SK-N-SH (cell line): ENCODE data around the gene UTP25. TPM values are rescaled to one million over a fixed set of nuclear protein-coding genes. Genes with fewer than 3 reads are reported as not detected.

Source experiments
- CTCF ChIA-PET: fragments of 300-600, 350-600 bp; formaldehyde crosslinking; extraction: SDS; loops from one replicate; lab custom pipeline; 2021; lab: Yijun Ruan, JAX
- POLR2A ChIA-PET: fragments of 350-600 bp; sonication (Branson Sonifier 250); formaldehyde crosslinking; extraction: SDS; loops from one replicate; lab custom pipeline; 2020; ENCODE audit warnings: antibody characterized with exemption, inconsistent platforms; lab: Yijun Ruan, JAX
- DNase-seq: peaks from one replicate; pipeline ENCODE4 v3.0.0; 2012
- H2AFZ ChIP-seq: fragments of 200-600 bp; sonication (generic); 2 replicates; pipeline ENCODE4 v1.8.1; 2016; ENCODE audit warnings: antibody characterized with exemption, mild to moderate bottlenecking, low read depth
- H3F3A ChIP-seq: fragments of 200-600 bp; sonication (generic); replicated peaks from 2 replicates; pipeline ENCODE3; 2016; ENCODE audit warnings: antibody characterized with exemption, mild to moderate bottlenecking; ENCODE audit not compliant: insufficient read depth
- H3K27ac ChIP-seq, 2 experiments: fragments of 200-500 bp in 1 of 2; fragments of 200-600 bp in 1 of 2; sonication (Bioruptor generic) in 1 of 2; sonication (generic), shearing (Covaris generic) in 1 of 2; 2 replicates each; pipeline versions ENCODE4 v1.5.1 to v1.6.1; 2014 to 2016; ENCODE audit warnings: low read depth in 2 of 2, inconsistent platforms in 1 of 2, low read length in 1 of 2, mild to moderate bottlenecking in 1 of 2, mixed read lengths in 1 of 2
- H3K27me3 ChIP-seq: fragments of 200-600 bp; sonication (generic), shearing (Covaris generic); 2 replicates; pipeline ENCODE4 v1.6.1; 2016; ENCODE audit warnings: mixed run types; ENCODE audit not compliant: insufficient read depth
- H3K36me3 ChIP-seq, 2 experiments: fragments of 200-500 bp in 1 of 2; fragments of 200-600 bp in 1 of 2; sonication (Bioruptor generic) in 1 of 2; sonication (generic) in 1 of 2; replicated peaks in 1 of 2; 2 replicates each; pipeline versions ENCODE3 to v1.5.1; 2014 to 2016; ENCODE audit warnings: low read length in 1 of 2, mild to moderate bottlenecking in 1 of 2; ENCODE audit not compliant: insufficient read depth in 2 of 2, control insufficient read depth in 1 of 2
- H3K4me1 ChIP-seq, 2 experiments: fragments of 200-500 bp in 1 of 2; fragments of 200-600 bp in 1 of 2; sonication (Bioruptor generic) in 1 of 2; sonication (generic), shearing (Covaris generic) in 1 of 2; 2 replicates each; pipeline versions ENCODE4 v1.5.1 to v1.6.1; 2014 to 2016; ENCODE audit warnings: low read depth in 1 of 2, low read length in 1 of 2, mixed run types in 1 of 2; ENCODE audit not compliant: insufficient read depth in 2 of 2, control insufficient read depth in 1 of 2
- H3K4me2 ChIP-seq: fragments of 200-600 bp; sonication (generic), shearing (Covaris generic); 2 replicates; pipeline ENCODE4 v1.6.1; 2017; ENCODE audit warnings: mixed run types
- H3K4me3 ChIP-seq, 2 experiments: fragments of 200-500 bp in 1 of 2; fragments of 200-600 bp in 1 of 2; sonication (Bioruptor generic) in 1 of 2; sonication (generic), shearing (Covaris generic) in 1 of 2; 2 replicates each; pipeline versions ENCODE4 v1.5.1 to v1.8.1; 2014 to 2016; ENCODE audit warnings: low read depth in 2 of 2, inconsistent platforms in 1 of 2, low read length in 1 of 2, mild to moderate bottlenecking in 1 of 2, mixed read lengths in 1 of 2, moderate library complexity in 1 of 2
- H3K79me2 ChIP-seq: fragments of 200-600 bp; sonication (generic); 2 replicates; pipeline ENCODE4 v1.8.1; 2017; ENCODE audit warnings: mild to moderate bottlenecking; ENCODE audit not compliant: insufficient read depth
- H3K9ac ChIP-seq: fragments of 200-600 bp; sonication (generic); 2 replicates; pipeline ENCODE4 v1.6.1; 2017; ENCODE audit warnings: mixed run types
- H3K9me2 ChIP-seq: fragments of 200-600 bp; sonication (generic); 2 replicates; pipeline ENCODE4 v1.6.1; 2017; ENCODE audit warnings: mixed run types
- H3K9me3 ChIP-seq: fragments of 200-600 bp; sonication (generic); 2 replicates; pipeline ENCODE4 v1.6.1; 2017; ENCODE audit warnings: mixed run types, mild to moderate bottlenecking, moderate library complexity
- H4K20me1 ChIP-seq: fragments of 200-600 bp; sonication (generic); 2 replicates; pipeline ENCODE4 v1.6.1; 2017; ENCODE audit warnings: mild to moderate bottlenecking, mixed run types; ENCODE audit not compliant: insufficient read depth
- CTCF ChIP-seq: fragments of 200-600 bp; sonication (generic); IDR thresholded peaks from 2 replicates; pipeline ENCODE4 v1.6.1; 2017; ENCODE audit warnings: antibody characterized with exemption, mild to moderate bottlenecking, moderate library complexity
- ELF1 ChIP-seq: IDR thresholded peaks from 2 replicates; pipeline ENCODE4 v1.4.0; 2012
- EP300 ChIP-seq, 2 experiments: IDR thresholded peaks; 2 replicates each; pipeline versions ENCODE4 v1.4.0 to v1.6.1; 2012; ENCODE audit warnings: borderline replicate concordance in 1 of 2, low read depth in 1 of 2, low read length in 1 of 2
- FOSL2 ChIP-seq: IDR thresholded peaks from 2 replicates; pipeline ENCODE4 v1.4.0; 2012; ENCODE audit warnings: low read depth, mild to moderate bottlenecking, moderate library complexity, borderline replicate concordance
- FOXM1 ChIP-seq: IDR thresholded peaks from 2 replicates; pipeline ENCODE4 v1.4.0; 2012; ENCODE audit warnings: low read depth, mild to moderate bottlenecking
- JUND ChIP-seq: IDR thresholded peaks from 2 replicates; pipeline ENCODE4 v1.4.0; 2012
- MAX ChIP-seq: IDR thresholded peaks from 2 replicates; pipeline ENCODE4 v1.4.0; 2012; ENCODE audit warnings: low read depth
- MEF2A ChIP-seq: IDR thresholded peaks from 2 replicates; pipeline ENCODE4 v1.4.0; 2012; ENCODE audit warnings: low read depth, borderline replicate concordance
- MXI1 ChIP-seq: IDR thresholded peaks from 2 replicates; pipeline ENCODE4 v1.6.1; 2012; ENCODE audit warnings: mild to moderate bottlenecking, low read depth, low read length, improper control_type of control experiment
- NFIC ChIP-seq: IDR thresholded peaks from 2 replicates; pipeline ENCODE4 v1.4.0; 2012; ENCODE audit warnings: borderline replicate concordance
- PBX3 ChIP-seq: IDR thresholded peaks from 2 replicates; pipeline ENCODE4; 2012
- POLR2AphosphoS5 ChIP-seq: IDR thresholded peaks from 2 replicates; pipeline ENCODE4 v1.6.1; 2012; ENCODE audit warnings: low read depth, low read length
- RAD21 ChIP-seq: IDR thresholded peaks from 2 replicates; pipeline ENCODE4 v1.6.1; 2012; ENCODE audit warnings: mild to moderate bottlenecking, low read length
- REST ChIP-seq: IDR thresholded peaks from 2 replicates; pipeline ENCODE4 v1.6.1; 2012; ENCODE audit warnings: mild to moderate bottlenecking, low read depth, low read length, moderate library complexity
- RFX5 ChIP-seq: IDR thresholded peaks from 2 replicates; pipeline ENCODE4 v1.6.1; 2012; ENCODE audit warnings: mild to moderate bottlenecking, improper control_type of control experiment, low read length
- RXRA ChIP-seq: IDR thresholded peaks from 2 replicates; pipeline ENCODE4 v1.4.0; 2012; ENCODE audit warnings: low read depth, mild to moderate bottlenecking, borderline replicate concordance
- SMC3 ChIP-seq: IDR thresholded peaks from 2 replicates; pipeline ENCODE4 v1.6.1; 2012; ENCODE audit warnings: low read depth, low read length, improper control_type of control experiment
- TAF1 ChIP-seq: IDR thresholded peaks from 2 replicates; pipeline ENCODE4 v1.6.1; 2012; ENCODE audit warnings: low read depth, mild to moderate bottlenecking, low read length, moderate library complexity, borderline replicate concordance
- TCF12 ChIP-seq: IDR thresholded peaks from 2 replicates; pipeline ENCODE4 v1.4.0; 2012
- TEAD4 ChIP-seq: IDR thresholded peaks from 2 replicates; pipeline ENCODE4 v1.4.0; 2012; ENCODE audit warnings: mild to moderate bottlenecking, borderline replicate concordance; ENCODE audit not compliant: insufficient read depth
- USF2 ChIP-seq: fragments of 150-350 bp; IDR thresholded peaks from 2 replicates; pipeline ENCODE4 v1.6.1; 2017; ENCODE audit warnings: antibody characterized with exemption, low read length, low read depth, borderline replicate concordance
- YY1 ChIP-seq: IDR thresholded peaks from 2 replicates; pipeline ENCODE4 v1.4.0; 2012; ENCODE audit warnings: low read depth, mild to moderate bottlenecking
- ZBTB33 ChIP-seq: IDR thresholded peaks from 2 replicates; pipeline ENCODE4 v1.4.0; 2012; ENCODE audit warnings: low read depth, borderline replicate concordance
- WGBS: methylation state at CpG from one replicate; pipeline ENCODE4 v1.1.6; 2017; ENCODE audit warnings: low lambda C conversion rate; 5-methylcytosine and 5-hydroxymethylcytosine counted together
- polyA plus RNA-seq, 3 experiments: library from polyadenylated mRNA; depleted of rRNA; stranded (reverse); fragments of >200 nt; gene quantifications; 2 replicates each; pipeline ENCODE4 v1.2.3, GENCODE V29; 2012

The UTP25 gene
- polyA plus RNA-seq, 1 of the 3 experiments (the other 2 are of a cell fraction): 6.3 TPM

GRCh38 chr1:209839875-209840546 lies 12.2 kb downstream of the UTP25 start:
- Histone ChIP-seq H3K36me3 (peaks cover 83 to 95% of the 10 kb centered on the region in 2 experiments), H3K4me1 (peaks cover 11 to 64% of the 10 kb centered on the region in 2 experiments), H3K27ac (peak overlapping the region; percentile 93 to 98), H3F3A (peaks cover 61% of the 10 kb centered on the region), H3K9me3 (no peaks in the 10 kb centered on the region), H3K9me2 (no peaks in the 10 kb centered on the region), H3K9ac (peak overlapping the region; percentile 70), H4K20me1 (no peaks in the 10 kb centered on the region), H2AFZ (no peak overlapping the region), H3K4me3 (peak overlapping the region in 1 of 2 experiments; percentile 16; a peak in 1 of 4 replicates), H3K27me3 (no peaks in the 10 kb centered on the region), H3K79me2 (peaks cover 72% of the 10 kb centered on the region), H3K4me2 (peak overlapping the region; percentile 51)
- DNase-seq: no peak
- ChIA-PET CTCF (interaction anchor here (0.9 to 6.3 kb wide), 2 partner anchors 10 to 17 kb away, joined by 3 to 33 read pairs; no protein-coding TSS in a partner anchor), POLR2A (interaction anchor here (1.6 kb wide), 1 partner anchor 17 kb away, joined by 3 read pairs; no protein-coding TSS in a partner anchor)
- 6% methylated on average over 5 of the region's 5 CpGs for WGBS
- TF ChIP-seq RFX5 (no peak), TEAD4 (peak; percentile 89; the same call in 1 of the 2 replicates), TAF1 (peak; percentile 46; the same call in 1 of the 2 replicates), CTCF (no peak), NFIC (peak; percentile 89), YY1 (peak; percentile 58; the same call in 1 of the 2 replicates), MXI1 (no peak), PBX3 (peak; percentile 78), FOSL2 (peak; percentile 100), MEF2A (peak; percentile 85), JUND (peak; percentile 97), EP300 (IDR thresholded peaks at IDR 0.05; ENCODE audit: borderline replicate concordance in 1 of 2, low read depth in 1 of 2, low read length in 1 of 2) (peak in 1 of 2 experiments; percentile 95; a peak in 2 of 4 replicates), ELF1 (peak; percentile 48), USF2 (no peak), MAX (peak; percentile 90), ZBTB33 (peak; percentile 81; the same call in 1 of the 2 replicates), REST (peak; percentile 66), POLR2AphosphoS5 (peak; percentile 87; the same call in 1 of the 2 replicates), TCF12 (peak; percentile 92), SMC3 (no peak), RXRA (peak; percentile 91; the same call in 1 of the 2 replicates), RAD21 (no peak), FOXM1 (0 out of 2 replicates have a peak, but pooled peaks have one; percentile 46)
